K562 (cell line): ENCODE data around the gene CCDC137. TPM values are rescaled to one million over a fixed set of nuclear protein-coding genes. Genes with fewer than 3 reads are reported as not detected.

Source experiments
- ASH1L ChIP-seq: fragments of 450-650 bp; IDR thresholded peaks from 2 replicates; pipeline ENCODE4 v1.6.1; 2018; ENCODE audit warnings: borderline replicate concordance, mild to moderate bottlenecking, low read depth; ENCODE audit not compliant: partially characterized antibody
- CSDE1 ChIP-seq, 2 experiments: fragments of 450-650 bp; IDR thresholded peaks; 2 replicates each; pipeline ENCODE4 v1.6.1; 2016; ENCODE audit warnings: mild to moderate bottlenecking in 1 of 2
- CXXC5 ChIP-seq: fragments of 250-450 bp; sonication (Bioruptor Pico); IDR thresholded peaks from 2 replicates; pipeline ENCODE4 v1.8.0; 2022; ENCODE audit warnings: inconsistent platforms, mild to moderate bottlenecking, moderate library complexity
- FOXM1 ChIP-seq, 2 experiments: fragments of 450-650 bp in 1 of 2; sonication (generic) in 1 of 2; formaldehyde crosslinking in 1 of 2; IDR thresholded peaks; 2 replicates each; pipeline versions ENCODE4 v1.6.1 to v1.9.0; 2017 to 2022; ENCODE audit warnings: low read depth in 2 of 2, mild to moderate bottlenecking in 2 of 2, missing genetic modification reagents in 1 of 2, moderate library complexity in 1 of 2
- FOXP1 ChIP-seq: sonication (generic); formaldehyde crosslinking; IDR thresholded peaks from 2 replicates; pipeline ENCODE4 v1.8.0; 2022; ENCODE audit warnings: mild to moderate bottlenecking, missing genetic modification reagents
- HDAC2 ChIP-seq: fragments of 450-650 bp; IDR thresholded peaks from 2 replicates; pipeline ENCODE4 v1.6.1; 2016; ENCODE audit warnings: mild to moderate bottlenecking
- KLF6 ChIP-seq: fragments of 250-450 bp; sonication (Bioruptor Pico); IDR thresholded peaks from 2 replicates; pipeline ENCODE4 v1.4.0; 2020; ENCODE audit warnings: mild to moderate bottlenecking, moderate library complexity, borderline replicate concordance
- MYC ChIP-seq, 2 experiments: fragments of 250-450 bp in 1 of 2; sonication (Bioruptor Pico) in 1 of 2; IDR thresholded peaks; 2 replicates each; pipeline versions ENCODE4 v1.5.1 to v1.6.1; 2012 to 2021; ENCODE audit warnings: low read depth in 2 of 2, borderline replicate concordance in 1 of 2, improper control_type of control experiment in 1 of 2, low read length in 1 of 2, mild to moderate bottlenecking in 1 of 2, moderate library complexity in 1 of 2
- SMARCB1 ChIP-seq: IDR thresholded peaks from 2 replicates; pipeline ENCODE4 v1.6.1; 2011; ENCODE audit warnings: improper control_type of control experiment, low read depth; ENCODE audit not compliant: insufficient read length
- STAT5B ChIP-seq: fragments of 250-450 bp; sonication (Bioruptor Pico); IDR thresholded peaks from 2 replicates; pipeline ENCODE4 v1.8.0; 2021; ENCODE audit warnings: mild to moderate bottlenecking, inconsistent platforms
- ZSCAN29 ChIP-seq: fragments of 450-650 bp; IDR thresholded peaks from 2 replicates; pipeline ENCODE4 v1.6.1; 2017
- polyA plus RNA-seq, 8 experiments: library from polyadenylated mRNA; depleted of rRNA in 4 of 8; stranded (reverse) in 5 of 8; unstranded in 3 of 8; fragments of >200 nt; fragmentation: Nextera tagmentation in 2 of 8; fragmentation: Illumina TruSeq in 1 of 8; extraction: Ambion mirVana in 2 of 8; extraction: Trizol in 1 of 8; gene quantifications; 2 replicates each; pipeline versions ENCODE4 v1.2.1 to v1.2.3, GENCODE V29; 2011 to 2014; ENCODE audit warnings: inconsistent platforms in 1 of 8, missing spikeins in 1 of 8
- total RNA-seq, 7 experiments: library from RNA; depleted of rRNA in 6 of 7; stranded (reverse); fragments of >200 nt in 6 of 7; fragmentation: Illumina TruSeq in 2 of 7; extraction: Trizol in 2 of 7; gene quantifications; 2 replicates each; pipeline versions ENCODE4 v1.2.1 to v1.2.3, GENCODE V29; 2011 to 2021; ENCODE audit warnings: low replicate concordance in 1 of 7
- TF ChIP-seq, protein P1 (sequence below): sonication (generic); formaldehyde crosslinking; IDR thresholded peaks from 2 replicates; pipeline ENCODE4 v1.8.0; 2022; ENCODE audit warnings: mild to moderate bottlenecking, missing genetic modification reagents
- TF ChIP-seq, protein P2 (sequence below), 2 experiments: IDR thresholded peaks; 2 replicates each; pipeline ENCODE4 v1.6.1; 2011; ENCODE audit warnings: borderline replicate concordance in 1 of 2, control low read depth in 1 of 2, low read depth in 1 of 2, low read length in 1 of 2, mild to moderate bottlenecking in 1 of 2, mixed read lengths in 1 of 2, moderate library complexity in 1 of 2; ENCODE audit not compliant: insufficient read depth in 1 of 2, insufficient read length in 1 of 2, poor library complexity in 1 of 2, severe bottlenecking in 1 of 2; ENCODE audit errors: extremely low read depth in 1 of 2
- TF ChIP-seq, protein P3 (sequence below): fragments of 250-450 bp; sonication (Bioruptor Pico); IDR thresholded peaks from 2 replicates; pipeline ENCODE4 v1.5.0; 2020; ENCODE audit warnings: mild to moderate bottlenecking, borderline replicate concordance
- TF ChIP-seq, protein P4 (sequence below): fragments of 250-450 bp; sonication (Bioruptor Pico); IDR thresholded peaks from 2 replicates; pipeline ENCODE4 v1.8.0; 2022; ENCODE audit warnings: moderate library complexity, mild to moderate bottlenecking, inconsistent platforms

The CCDC137 gene
- total and polyA plus RNA-seq, 9 of the 15 experiments (the other 6 are each of a cell fraction or from before 2014, with no cell fraction given), result 2.3 to 68.1 (median 38.3) TPM

- TF ChIP-seq ASH1L, result no peak
- TF ChIP-seq, protein P1, sequence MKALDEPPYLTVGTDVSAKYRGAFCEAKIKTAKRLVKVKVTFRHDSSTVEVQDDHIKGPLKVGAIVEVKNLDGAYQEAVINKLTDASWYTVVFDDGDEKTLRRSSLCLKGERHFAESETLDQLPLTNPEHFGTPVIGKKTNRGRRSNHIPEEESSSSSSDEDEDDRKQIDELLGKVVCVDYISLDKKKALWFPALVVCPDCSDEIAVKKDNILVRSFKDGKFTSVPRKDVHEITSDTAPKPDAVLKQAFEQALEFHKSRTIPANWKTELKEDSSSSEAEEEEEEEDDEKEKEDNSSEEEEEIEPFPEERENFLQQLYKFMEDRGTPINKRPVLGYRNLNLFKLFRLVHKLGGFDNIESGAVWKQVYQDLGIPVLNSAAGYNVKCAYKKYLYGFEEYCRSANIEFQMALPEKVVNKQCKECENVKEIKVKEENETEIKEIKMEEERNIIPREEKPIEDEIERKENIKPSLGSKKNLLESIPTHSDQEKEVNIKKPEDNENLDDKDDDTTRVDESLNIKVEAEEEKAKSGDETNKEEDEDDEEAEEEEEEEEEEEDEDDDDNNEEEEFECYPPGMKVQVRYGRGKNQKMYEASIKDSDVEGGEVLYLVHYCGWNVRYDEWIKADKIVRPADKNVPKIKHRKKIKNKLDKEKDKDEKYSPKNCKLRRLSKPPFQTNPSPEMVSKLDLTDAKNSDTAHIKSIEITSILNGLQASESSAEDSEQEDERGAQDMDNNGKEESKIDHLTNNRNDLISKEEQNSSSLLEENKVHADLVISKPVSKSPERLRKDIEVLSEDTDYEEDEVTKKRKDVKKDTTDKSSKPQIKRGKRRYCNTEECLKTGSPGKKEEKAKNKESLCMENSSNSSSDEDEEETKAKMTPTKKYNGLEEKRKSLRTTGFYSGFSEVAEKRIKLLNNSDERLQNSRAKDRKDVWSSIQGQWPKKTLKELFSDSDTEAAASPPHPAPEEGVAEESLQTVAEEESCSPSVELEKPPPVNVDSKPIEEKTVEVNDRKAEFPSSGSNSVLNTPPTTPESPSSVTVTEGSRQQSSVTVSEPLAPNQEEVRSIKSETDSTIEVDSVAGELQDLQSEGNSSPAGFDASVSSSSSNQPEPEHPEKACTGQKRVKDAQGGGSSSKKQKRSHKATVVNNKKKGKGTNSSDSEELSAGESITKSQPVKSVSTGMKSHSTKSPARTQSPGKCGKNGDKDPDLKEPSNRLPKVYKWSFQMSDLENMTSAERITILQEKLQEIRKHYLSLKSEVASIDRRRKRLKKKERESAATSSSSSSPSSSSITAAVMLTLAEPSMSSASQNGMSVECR, result no peak
- peak; percentile 66; the same call in 1 of the 2 replicates for TF ChIP-seq CXXC5
- TF ChIP-seq FOXP1, result no peak
- TF ChIP-seq HDAC2, result 0 out of 2 replicates have a peak, but pooled peaks have one; percentile 36
- TF ChIP-seq, protein P2, sequence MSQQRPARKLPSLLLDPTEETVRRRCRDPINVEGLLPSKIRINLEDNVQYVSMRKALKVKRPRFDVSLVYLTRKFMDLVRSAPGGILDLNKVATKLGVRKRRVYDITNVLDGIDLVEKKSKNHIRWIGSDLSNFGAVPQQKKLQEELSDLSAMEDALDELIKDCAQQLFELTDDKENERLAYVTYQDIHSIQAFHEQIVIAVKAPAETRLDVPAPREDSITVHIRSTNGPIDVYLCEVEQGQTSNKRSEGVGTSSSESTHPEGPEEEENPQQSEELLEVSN (IDR thresholded peaks at IDR 0.05; ENCODE audit: borderline replicate concordance in 1 of 2, extremely low read depth in 1 of 2, insufficient read depth in 1 of 2, insufficient read length in 1 of 2, low read depth in 1 of 2, low read length in 1 of 2, poor library complexity in 1 of 2, severe bottlenecking in 1 of 2), result peak; percentile 94 to 95
- 0 out of 2 replicates have a peak, but pooled peaks have one; percentile 9 for TF ChIP-seq ZSCAN29
- TF ChIP-seq CSDE1 (IDR thresholded peaks at IDR 0.05), result no peak
- peak; percentile 89; the same call in 1 of the 2 replicates for TF ChIP-seq KLF6 (CRISPR knock-in tag)
- TF ChIP-seq, protein P3, sequence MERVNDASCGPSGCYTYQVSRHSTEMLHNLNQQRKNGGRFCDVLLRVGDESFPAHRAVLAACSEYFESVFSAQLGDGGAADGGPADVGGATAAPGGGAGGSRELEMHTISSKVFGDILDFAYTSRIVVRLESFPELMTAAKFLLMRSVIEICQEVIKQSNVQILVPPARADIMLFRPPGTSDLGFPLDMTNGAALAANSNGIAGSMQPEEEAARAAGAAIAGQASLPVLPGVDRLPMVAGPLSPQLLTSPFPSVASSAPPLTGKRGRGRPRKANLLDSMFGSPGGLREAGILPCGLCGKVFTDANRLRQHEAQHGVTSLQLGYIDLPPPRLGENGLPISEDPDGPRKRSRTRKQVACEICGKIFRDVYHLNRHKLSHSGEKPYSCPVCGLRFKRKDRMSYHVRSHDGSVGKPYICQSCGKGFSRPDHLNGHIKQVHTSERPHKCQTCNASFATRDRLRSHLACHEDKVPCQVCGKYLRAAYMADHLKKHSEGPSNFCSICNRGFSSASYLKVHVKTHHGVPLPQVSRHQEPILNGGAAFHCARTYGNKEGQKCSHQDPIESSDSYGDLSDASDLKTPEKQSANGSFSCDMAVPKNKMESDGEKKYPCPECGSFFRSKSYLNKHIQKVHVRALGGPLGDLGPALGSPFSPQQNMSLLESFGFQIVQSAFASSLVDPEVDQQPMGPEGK, result peak; percentile 43; the same call in 1 of the 2 replicates
- TF ChIP-seq, protein P4, sequence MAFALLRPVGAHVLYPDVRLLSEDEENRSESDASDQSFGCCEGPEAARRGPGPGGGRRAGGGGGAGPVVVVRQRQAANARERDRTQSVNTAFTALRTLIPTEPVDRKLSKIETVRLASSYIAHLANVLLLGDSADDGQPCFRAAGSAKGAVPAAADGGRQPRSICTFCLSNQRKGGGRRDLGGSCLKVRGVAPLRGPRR (CRISPR knock-in tag), result peak; percentile 70; the same call in 1 of the 2 replicates
- no peak for TF ChIP-seq FOXM1 (IDR thresholded peaks at IDR 0.05; ENCODE audit: low read depth)
- TF ChIP-seq FOXM1 (CRISPR knock-in tag; IDR thresholded peaks at IDR 0.05; ENCODE audit: low read depth), result no peak
- TF ChIP-seq SMARCB1, result no peak
- TF ChIP-seq MYC (IDR thresholded peaks at IDR 0.05; ENCODE audit: low read depth, low read length), result peak; percentile 87
- TF ChIP-seq MYC (CRISPR knock-in tag; IDR thresholded peaks at IDR 0.05; ENCODE audit: borderline replicate concordance, low read depth), result peak; percentile 85
- no peak for TF ChIP-seq STAT5B (CRISPR knock-in tag)
Observed at GRCh38 chr17:81665205-81666091, 1.1 kb upstream of the CCDC137 start (continued).
